Measurements from ENCODE around the gene BTBD16.

DNA sequence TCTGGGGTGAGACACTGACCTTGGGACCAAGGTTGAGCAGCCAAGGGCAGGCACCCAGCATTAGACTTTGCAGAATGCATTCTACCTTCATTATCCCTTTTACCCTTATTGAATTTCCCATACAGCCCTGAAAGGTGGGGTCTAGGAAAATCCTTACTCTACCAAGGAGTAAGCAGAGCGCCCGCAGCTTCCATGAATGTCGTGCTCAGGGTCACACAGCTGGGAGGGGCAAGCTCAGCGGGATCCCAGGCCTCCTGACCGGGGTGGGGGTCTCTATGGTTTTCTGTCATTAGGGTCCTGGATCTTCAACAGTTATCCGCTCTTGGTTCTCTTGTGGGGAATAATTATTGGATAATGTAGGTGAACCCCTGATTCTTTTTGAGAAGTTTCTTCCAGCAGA, 30.7 kb upstream of the BTBD16 start:
- TF ChIP-seq POLR2A (IDR thresholded peaks at IDR 0.05) (no peak), POLR2AphosphoS5 (IDR thresholded peaks at IDR 0.05; ENCODE audit: insufficient read depth in 1 of 2, low read depth in 1 of 2) (no peak)
